Trophoblast cell (in vitro differentiated cells and primary cell): ENCODE data around the gene POTEC. TPM values are rescaled to one million over a fixed set of nuclear protein-coding genes. Genes with fewer than 3 reads are reported as not detected.
A peak's percentile ranks its signal among the peaks of the same experiment; 100 is the strongest.
"Not testable (repeated sequence)": the region's sequence is repeated elsewhere in the genome, so short reads cannot be mapped to it uniquely, and the experiment has no call there.

Experiments
- DNase-seq, 2 donors: peaks; one replicate each; pipeline ENCODE4 v3.0.0-alpha.2; 2016
- H2AFZ ChIP-seq: 2 replicates; pipeline ENCODE4 v1.6.1; 2013; ENCODE audit warnings: low read length, moderate library complexity, mild to moderate bottlenecking; ENCODE audit not compliant: insufficient read depth, poor library complexity
- H2AK5ac ChIP-seq: 2 replicates; pipeline ENCODE4 v1.6.1; 2013; ENCODE audit warnings: mild to moderate bottlenecking, low read length
- H2BK120ac ChIP-seq: 2 replicates; pipeline ENCODE4 v1.6.1; 2013; ENCODE audit warnings: low read length, mild to moderate bottlenecking, moderate library complexity; ENCODE audit not compliant: insufficient read depth, poor library complexity
- H2BK12ac ChIP-seq: 2 replicates; pipeline ENCODE4 v1.6.1; 2013; ENCODE audit warnings: mild to moderate bottlenecking, low read length, moderate library complexity
- H2BK5ac ChIP-seq: 2 replicates; pipeline ENCODE4 v1.6.1; 2013; ENCODE audit warnings: low read length, low read depth, moderate library complexity, mild to moderate bottlenecking; ENCODE audit not compliant: poor library complexity
- H3K14ac ChIP-seq: 2 replicates; pipeline ENCODE4 v1.6.1; 2013; ENCODE audit warnings: mild to moderate bottlenecking, low read length
- H3K18ac ChIP-seq: 2 replicates; pipeline ENCODE4 v1.6.1; 2013; ENCODE audit warnings: mild to moderate bottlenecking, low read length
- H3K23ac ChIP-seq: 2 replicates; pipeline ENCODE4 v1.6.1; 2013; ENCODE audit warnings: low read length
- H3K27ac ChIP-seq: 2 replicates; pipeline ENCODE4 v1.5.1; 2013; ENCODE audit warnings: low read depth, mild to moderate bottlenecking, inconsistent platforms, low read length, moderate library complexity
- H3K27me3 ChIP-seq: 2 replicates; pipeline ENCODE4 v1.6.1; 2013; ENCODE audit warnings: inconsistent platforms, mild to moderate bottlenecking, low read length, moderate library complexity; ENCODE audit not compliant: insufficient read depth
- H3K36me3 ChIP-seq, 2 experiments: 1 replicate in 1 of 2; 2 replicates in 1 of 2; pipeline ENCODE4 v1.6.1; 2013; ENCODE audit warnings: low read length in 2 of 2, mild to moderate bottlenecking in 2 of 2, moderate library complexity in 1 of 2; ENCODE audit not compliant: insufficient read depth in 2 of 2, control insufficient read depth in 1 of 2
- H3K4ac ChIP-seq: 2 replicates; pipeline ENCODE4 v1.6.1; 2013; ENCODE audit warnings: low read depth, mild to moderate bottlenecking, low read length, moderate library complexity
- H3K4me1 ChIP-seq, 2 experiments: 1 replicate in 1 of 2; 2 replicates in 1 of 2; pipeline ENCODE4 v1.6.1; 2013; ENCODE audit warnings: low read length in 2 of 2, mild to moderate bottlenecking in 2 of 2, moderate library complexity in 1 of 2; ENCODE audit not compliant: insufficient read depth in 2 of 2, control insufficient read depth in 1 of 2
- H3K4me2 ChIP-seq: 2 replicates; pipeline ENCODE4 v1.6.1; 2013; ENCODE audit warnings: inconsistent platforms, mild to moderate bottlenecking, low read length, moderate library complexity
- H3K4me3 ChIP-seq: 2 replicates; pipeline ENCODE4 v1.5.1; 2013; ENCODE audit warnings: mild to moderate bottlenecking, low read depth, low read length, inconsistent platforms
- H3K79me1 ChIP-seq: one replicate; pipeline ENCODE4 v1.6.1; 2013; ENCODE audit warnings: low read length
- H3K79me2 ChIP-seq: 2 replicates; pipeline ENCODE4 v1.6.1; 2013; ENCODE audit warnings: low read length, mild to moderate bottlenecking; ENCODE audit not compliant: control insufficient read depth, insufficient read depth, poor library complexity
- H3K9ac ChIP-seq: 2 replicates; pipeline ENCODE4 v1.6.1; 2013; ENCODE audit warnings: mild to moderate bottlenecking, low read length
- H3K9me3 ChIP-seq: 2 replicates; pipeline ENCODE4 v1.6.1; 2013; ENCODE audit warnings: low read depth, mild to moderate bottlenecking, control low read depth, inconsistent platforms, low read length; ENCODE audit not compliant: insufficient read depth
- H4K12ac ChIP-seq: 2 replicates; pipeline ENCODE4 v1.6.1; 2013; ENCODE audit warnings: low read depth, mild to moderate bottlenecking, low read length, moderate library complexity
- H4K8ac ChIP-seq: 2 replicates; pipeline ENCODE4 v1.6.1; 2013; ENCODE audit warnings: low read depth, mild to moderate bottlenecking, low read length, moderate library complexity
- H4K91ac ChIP-seq: one replicate; pipeline ENCODE4 v1.6.1; 2013; ENCODE audit warnings: low read depth, mild to moderate bottlenecking, low read length, moderate library complexity
- WGBS: extraction: QIAGEN DNeasy Blood & Tissue Kit; methylation state at CpG from one replicate; pipeline ENCODE4 v1.1.7; 2013; ENCODE audit warnings: missing lambda C conversion rate; ENCODE audit not compliant: insufficient read length, insufficient coverage; ENCODE audit errors: extremely low coverage; 5-methylcytosine and 5-hydroxymethylcytosine counted together
- polyA plus RNA-seq: library from polyadenylated mRNA; stranded (reverse); fragments of 200-250 nt; gene quantifications from 2 replicates; pipeline ENCODE4 v1.2.3, GENCODE V29; 2013

The POTEC gene
- not detected in 2 replicates for polyA plus RNA-seq

DNA sequence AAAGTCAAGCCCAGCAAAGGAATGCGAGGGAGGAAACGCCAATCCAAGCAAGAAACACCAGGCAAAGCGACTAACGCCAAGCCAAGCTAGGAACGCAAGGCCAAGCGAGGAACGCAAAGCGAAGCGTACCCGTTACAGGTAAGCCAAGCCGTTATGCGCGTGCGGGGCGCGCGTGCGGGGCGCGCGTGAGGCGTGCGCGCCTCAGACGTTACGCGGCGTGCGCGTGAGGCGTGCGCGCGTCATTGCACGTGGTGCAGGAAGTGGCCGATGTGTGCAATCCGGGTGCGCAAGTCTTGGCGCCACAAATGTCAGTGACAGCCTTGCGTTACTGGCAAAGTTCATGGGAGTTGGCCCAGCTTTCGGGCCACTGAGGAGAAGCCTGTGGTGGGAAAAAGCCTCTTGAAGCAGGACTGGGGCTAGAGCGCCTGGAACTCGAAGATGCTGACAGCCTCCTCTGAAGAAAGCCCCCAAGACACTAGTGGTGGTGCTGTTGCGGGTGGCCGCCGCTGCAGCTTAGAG, at the start of gene POTEC:
TSS of gene POTEC (minus strand) at position 155 of the 519 bp plus-strand sequence. CDS start 454 bp downstream, outside the sequence.
- WGBS, result no CpG with 5 or more reads among the region's 46 CpGs
- not testable (repeated sequence) for H4K8ac ChIP-seq, H3K4me1 ChIP-seq, H3K9ac ChIP-seq, H3K36me3 ChIP-seq, H2BK12ac ChIP-seq, H3K9me3 ChIP-seq, H3K14ac ChIP-seq, H3K23ac ChIP-seq, H2BK120ac ChIP-seq, H3K4ac ChIP-seq, H3K27me3 ChIP-seq, H4K12ac ChIP-seq, H3K18ac ChIP-seq, H4K91ac ChIP-seq, H3K79me1 ChIP-seq, H3K4me2 ChIP-seq, H3K79me2 ChIP-seq, H2BK5ac ChIP-seq, H2AFZ ChIP-seq, H3K27ac ChIP-seq, H3K4me3 ChIP-seq, H2AK5ac ChIP-seq
- DNase-seq, result peak in 1 of 2 donors; percentile 5

DNA sequence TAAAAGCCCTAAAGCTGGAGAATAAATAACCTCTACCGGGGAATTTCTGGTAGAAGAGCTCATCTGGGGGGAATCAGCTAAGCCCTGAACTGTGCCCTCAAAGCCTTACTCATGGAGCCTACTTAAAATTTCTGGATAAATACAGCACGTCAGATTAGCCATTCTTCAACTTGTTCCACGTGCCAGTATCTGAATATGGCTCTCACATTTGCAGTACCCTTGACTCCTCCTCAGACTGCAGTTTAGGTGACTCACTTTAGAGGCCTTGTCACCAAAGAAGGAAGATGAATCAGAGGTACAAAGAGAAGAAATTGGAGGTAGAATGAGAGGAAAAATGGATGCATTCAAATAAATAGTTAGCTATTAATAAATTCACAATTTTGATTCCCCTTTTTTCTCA, 34.6 kb upstream of the POTEC start:
- H3K4me3 ChIP-seq, result no peak overlapping the region
- H3K14ac ChIP-seq, result no peak overlapping the region
- no peaks in the 10 kb centered on the region for H3K9me3 ChIP-seq
- no peak overlapping the region for H2BK120ac ChIP-seq
- no peak overlapping the region for H4K91ac ChIP-seq
- no peaks in the 10 kb centered on the region for H3K79me1 ChIP-seq
- no peak overlapping the region for H2BK12ac ChIP-seq
- no peak overlapping the region for H4K12ac ChIP-seq
- H3K9ac ChIP-seq, result no peak overlapping the region
- no peak overlapping the region for H2AK5ac ChIP-seq
- H3K36me3 ChIP-seq, result no peaks in the 10 kb centered on the region
- no peak overlapping the region for H2BK5ac ChIP-seq
- H3K79me2 ChIP-seq, result no peaks in the 10 kb centered on the region
- H3K4me2 ChIP-seq, result no peak overlapping the region
- H2AFZ ChIP-seq, result no peak overlapping the region
- no peak overlapping the region for H3K18ac ChIP-seq
- no peak overlapping the region for H3K27ac ChIP-seq
- H3K4ac ChIP-seq, result no peak overlapping the region
- DNase-seq, result no peak
- no peak overlapping the region for H3K23ac ChIP-seq
- H3K27me3 ChIP-seq, result no peaks in the 10 kb centered on the region
- no CpG with 5 or more reads among the region's 3 CpGs for WGBS
- no peak overlapping the region for H4K8ac ChIP-seq
- H3K4me1 ChIP-seq, result no peaks in the 10 kb centered on the region

DNA sequence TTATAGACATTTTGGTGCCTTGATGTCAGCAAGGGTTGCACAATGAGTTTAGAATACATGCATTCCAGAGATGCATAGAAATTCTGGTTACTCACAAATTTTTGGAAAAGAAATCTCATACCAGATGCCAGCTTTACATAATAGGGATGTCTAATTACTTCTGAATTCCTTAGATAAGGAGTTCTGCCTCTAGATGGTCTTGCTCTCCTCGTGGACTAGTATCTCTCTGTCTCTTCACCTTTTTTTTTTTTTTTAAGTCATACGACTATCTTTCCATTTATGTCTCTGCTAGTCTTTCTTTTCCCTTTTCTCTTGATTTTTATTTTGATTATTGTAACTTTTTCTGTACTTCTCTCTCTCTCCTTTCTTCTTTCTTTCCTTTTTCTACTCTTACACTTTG, 16.1 kb upstream of the POTEC start:
- H2BK120ac ChIP-seq, H3K36me3 ChIP-seq, H3K9me3 ChIP-seq, H2BK5ac ChIP-seq, H4K12ac ChIP-seq, H3K9ac ChIP-seq, H3K14ac ChIP-seq, H2AFZ ChIP-seq, H4K91ac ChIP-seq, H3K4me2 ChIP-seq, H3K79me2 ChIP-seq, H3K27ac ChIP-seq, H3K27me3 ChIP-seq, H3K79me1 ChIP-seq, H3K4me3 ChIP-seq, H3K18ac ChIP-seq, H3K4ac ChIP-seq, H4K8ac ChIP-seq, H3K4me1 ChIP-seq, H3K23ac ChIP-seq, H2BK12ac ChIP-seq, H2AK5ac ChIP-seq: not testable (repeated sequence)
- DNase-seq, result peak in 1 of 2 donors; percentile 62
- WGBS, result no CpG with 5 or more reads among the region's 2 CpGs

DNA sequence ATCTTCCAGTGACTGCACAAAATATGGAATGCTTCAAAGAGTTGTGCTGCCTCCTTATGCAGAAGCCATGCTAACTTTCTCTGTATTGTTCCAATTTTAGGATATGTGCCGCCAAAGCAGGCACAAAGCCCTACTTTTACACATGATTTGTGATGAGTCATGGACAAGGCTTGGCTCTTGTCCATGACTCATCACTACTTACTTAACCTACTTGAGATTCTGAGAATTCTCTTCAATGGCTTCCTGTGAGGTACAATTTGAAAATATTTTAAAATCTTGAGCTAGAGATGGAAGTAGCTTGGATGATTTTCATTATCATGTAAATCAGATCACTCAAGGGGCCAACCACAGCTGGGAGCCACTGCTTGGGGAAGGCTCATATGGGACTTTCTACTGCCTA, 11.7 kb downstream of the POTEC start:
- not testable (repeated sequence) for H3K27ac ChIP-seq, H3K18ac ChIP-seq, H3K14ac ChIP-seq, H2BK12ac ChIP-seq, H2AK5ac ChIP-seq, H4K8ac ChIP-seq, H2BK5ac ChIP-seq, H3K4me3 ChIP-seq, H3K9me3 ChIP-seq, H3K79me2 ChIP-seq, H2AFZ ChIP-seq, H3K79me1 ChIP-seq, H3K36me3 ChIP-seq, H3K23ac ChIP-seq, H3K4me2 ChIP-seq, H3K9ac ChIP-seq, H2BK120ac ChIP-seq, H4K12ac ChIP-seq, H4K91ac ChIP-seq, H3K4me1 ChIP-seq, H3K27me3 ChIP-seq, H3K4ac ChIP-seq
- peak in 1 of 2 donors; percentile 40 for DNase-seq
- no CpG with 5 or more reads among the region's 1 CpG for WGBS
